ENCODE results near the gene SF3B6. TPM values are rescaled to one million over a fixed set of nuclear protein-coding genes. Genes with fewer than 3 reads are reported as not detected.

SF3B6 gene
- total and polyA plus RNA-seq, 2 of the 4 experiments (the other 2 are of a cell fraction), result 143 to 191 TPM

DNA sequence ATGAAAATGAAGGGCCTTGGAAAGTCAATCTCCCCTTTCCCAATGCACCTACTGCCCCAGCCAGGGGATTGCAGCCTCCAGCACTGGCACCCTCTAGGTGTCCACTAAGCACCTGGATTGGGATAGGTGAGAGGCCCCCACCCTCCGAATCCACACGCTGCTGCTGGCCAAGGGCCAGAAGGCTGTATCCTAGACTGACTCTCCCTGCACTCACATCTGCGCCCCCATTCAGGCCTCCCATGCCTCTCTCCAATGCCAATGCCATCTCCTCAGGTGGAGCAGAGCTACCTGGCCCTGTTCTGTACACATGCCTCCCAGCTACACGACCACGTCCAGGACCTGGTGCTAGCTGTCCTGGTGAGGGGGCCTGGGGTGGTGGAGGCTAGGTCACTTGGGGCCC is 56.4 kb downstream of the SF3B6 start:
- dilution Hi-C loops (cut with HindIII; ENCODE audit: low sequenced_read_pairs, unreplicated experiment), result no loop called here
- Histone ChIP-seq H2AFZ (replicated peaks; ENCODE audit: low read length, poor library complexity) (no peak overlapping the region), H4K20me1 (ENCODE audit: insufficient read depth, low read length) (no peaks in the 10 kb centered on the region; the same call in 1 of the 2 replicates), H3K23ac (ENCODE audit: low read depth, low read length) (no peak overlapping the region), H3K9ac (ENCODE audit: low read depth, low read length) (no peak overlapping the region), H2BK120ac (ENCODE audit: low read depth, low read length) (no peak overlapping the region), H2BK5ac (ENCODE audit: low read depth, low read length, poor library complexity, severe bottlenecking) (no peak overlapping the region), H2BK15ac (ENCODE audit: low read depth, low read length) (no peak overlapping the region), H3K9me3 (ENCODE audit: control insufficient read depth, insufficient read depth, low read length) (no peaks in the 10 kb centered on the region), H3K14ac (replicated peaks; ENCODE audit: low read depth, low read length) (no peak overlapping the region), H3K9me1 (ENCODE audit: insufficient read depth, low read length) (peaks cover 18% of the 10 kb centered on the region; the same call in 1 of the 2 replicates), H3K18ac (ENCODE audit: low read depth, low read length) (no peak overlapping the region), H3K56ac (ENCODE audit: extremely low read depth, insufficient read depth, low read length) (no peak overlapping the region), H2AK9ac (replicated peaks; ENCODE audit: low read depth, low read length, poor library complexity) (no peak overlapping the region), H4K5ac (ENCODE audit: low read depth, low read length) (no peak overlapping the region), H3K36me3 (ENCODE audit: control insufficient read depth, insufficient read depth, low read length) (peaks cover 9% of the 10 kb centered on the region), H3K4ac (ENCODE audit: low read depth, low read length) (no peak overlapping the region), H3K79me1 (ENCODE audit: low read depth in 1 of 2, low read length in 2 of 2) (peaks cover 0 to 9% of the 10 kb centered on the region in 2 experiments; a peak in 2 of 4 replicates), H3K4me3 (ENCODE audit: insufficient read depth, low read depth, low read length) (no peak overlapping the region), H3K4me1 (ENCODE audit: control insufficient read depth, insufficient read depth, low read length) (peaks cover 10% of the 10 kb centered on the region), H4K8ac (ENCODE audit: low read depth in 2 of 2, low read length in 2 of 2) (no peak overlapping the region), H4K91ac (ENCODE audit: insufficient read depth, low read depth, low read length) (no peak overlapping the region), H3K27me3 (ENCODE audit: control insufficient read depth, insufficient read depth, low read length) (no peaks in the 10 kb centered on the region), H3K27ac (ENCODE audit: insufficient read depth, low read length) (no peak overlapping the region), H2AK5ac (ENCODE audit: low read depth, low read length) (no peak overlapping the region; the same call in 1 of the 2 replicates), H2BK20ac (ENCODE audit: low read depth, low read length) (no peak overlapping the region), H3K4me2 (ENCODE audit: low read depth, low read length) (no peak overlapping the region)
- ChIA-PET CTCF (no interaction called here), POLR2A (ENCODE audit: unreplicated experiment) (no interaction called here)
- in situ Hi-C loops (cut with MboI; ENCODE audit: low sequenced_read_pairs), result no loop called here
- 100% methylated on average over 1 of the region's 5 CpGs; no CpG with 5 or more reads in 1 of the 2 experiments for whole genome bisulfite sequencing, 2 experiments (ENCODE audit: extremely low coverage in 2 of 2, insufficient read length in 1 of 2)
- no peak for ATAC-seq (ENCODE audit: low read depth)
- no peak for DNase-seq
- BruUV-seq (replicated peaks), result no TSS peak
- intact Hi-C loops (cut with micrococcal nuclease), result no loop called here
- TF ChIP-seq CTCF (conservative IDR thresholded peaks at IDR 0.05; ENCODE audit: low read depth, low read length), result no peak
- TF ChIP-seq USF2 (IDR thresholded peaks at IDR 0.05; ENCODE audit: low read depth, low read length), result no peak
